Measurements from ENCODE around the gene TSC22D2.

GRCh38 chr3:150414959-150415358, 6.9 kb downstream of the TSC22D2 start:
- TF ChIP-seq CTCF (IDR thresholded peaks at IDR 0.05) (no peak), POLR2A (IDR thresholded peaks at IDR 0.05) (no peak)

Measured in right lobe of liver (tissue), 4 donors.